CD4-positive, alpha-beta T cell (primary cell): Measurements from ENCODE around the gene ARHGEF2. TPM values are rescaled to one million over a fixed set of nuclear protein-coding genes. Genes with fewer than 3 reads are reported as not detected.

Source experiments
- ATAC-seq: fragments of 200-7000 bp; cut with Tn5 transposase; one replicate; pipeline ENCODE4 v1.10.0; 2022; ENCODE audit warnings: mild to moderate bottlenecking; ENCODE audit not compliant: poor library complexity
- CTCF ChIA-PET: fragments of 350-600 bp; sonication (Branson Sonifier 250); formaldehyde crosslinking; loops from one replicate; lab custom pipeline; 2021; ENCODE audit warnings: antibody characterized with exemption, inconsistent platforms; lab: Charles Lee
- POLR2A ChIA-PET: fragments of 350-600 bp; sonication (Branson Sonifier 250); formaldehyde crosslinking; loops from one replicate; lab custom pipeline; 2021; ENCODE audit warnings: antibody characterized with exemption, inconsistent platforms; lab: Charles Lee
- DNase-seq, 14 experiments: peaks; one replicate each; pipeline ENCODE4 v3.0.0-alpha.2; 2013 to 2020; ENCODE audit warnings: mixed read lengths in 2 of 14
- H3K27ac ChIP-seq, 2 donors: one replicate each; pipeline versions ENCODE4 v1.5.1 to v1.7.0; 2013; ENCODE audit warnings: low read length in 2 of 2, low read depth in 1 of 2, mild to moderate bottlenecking in 1 of 2
- H3K27me3 ChIP-seq, 2 experiments: 1 replicate in 1 of 2; 2 replicates in 1 of 2; pipeline versions ENCODE4 v1.6.1 to v1.7.0; 2013; ENCODE audit warnings: low read length in 2 of 2, control low read depth in 1 of 2, mild to moderate bottlenecking in 1 of 2, moderate library complexity in 1 of 2; ENCODE audit not compliant: insufficient read depth in 2 of 2, control insufficient read depth in 1 of 2
- H3K36me3 ChIP-seq: one replicate; pipeline ENCODE4 v1.6.1; 2013; ENCODE audit warnings: low read length, control low read depth; ENCODE audit not compliant: insufficient read depth
- H3K4me1 ChIP-seq: one replicate; pipeline ENCODE4 v1.6.1; 2013; ENCODE audit warnings: low read length, control low read depth; ENCODE audit not compliant: insufficient read depth
- H3K4me3 ChIP-seq: one replicate; pipeline ENCODE4 v1.5.1; 2013; ENCODE audit warnings: mild to moderate bottlenecking, low read length, moderate library complexity
- H3K9me3 ChIP-seq, 2 experiments: 1 replicate in 1 of 2; 2 replicates in 1 of 2; pipeline versions ENCODE4 v1.6.1 to v1.7.0; 2013; ENCODE audit warnings: low read length in 2 of 2, mild to moderate bottlenecking in 2 of 2, control low read depth in 1 of 2, moderate library complexity in 1 of 2; ENCODE audit not compliant: control insufficient read depth in 1 of 2, insufficient read depth in 1 of 2
- H3K27ac Mint-ChIP-seq: one replicate; pipeline ENCODE4 v1.8.0; 2020; ENCODE audit warnings: mixed read lengths
- H3K27me3 Mint-ChIP-seq: one replicate; pipeline ENCODE4 v1.8.0; 2021; ENCODE audit warnings: mixed read lengths
- H3K36me3 Mint-ChIP-seq: one replicate; pipeline ENCODE4 v1.8.0; 2021; ENCODE audit warnings: low read depth, mixed read lengths
- H3K4me1 Mint-ChIP-seq: one replicate; pipeline ENCODE4 v1.8.0; 2021; ENCODE audit warnings: low read depth, mixed read lengths
- H3K4me3 Mint-ChIP-seq: one replicate; pipeline ENCODE4 v1.8.0; 2020; ENCODE audit warnings: mild to moderate bottlenecking, mixed read lengths
- H3K9me3 Mint-ChIP-seq: one replicate; pipeline ENCODE4 v1.8.0; 2020; ENCODE audit warnings: mixed read lengths
- intact Hi-C, 2 experiments: fragments of 100-400 bp; cut with DNase I in 1 of 2; cut with micrococcal nuclease in 1 of 2; formaldehyde crosslinking; loops; one replicate each; pipeline versions ENCODE4 v1.15.1 to v1.9.0; 2023 to 2025; cut with DNase I, micrococcal nuclease
- total RNA-seq, 174 experiments: library from RNA in 2 of 174; stranded (reverse) in 2 of 174; gene quantifications; one replicate each; pipeline ENCODE4 v1.2.3 and lab custom pipeline; 2021 to 2026
- TF ChIP-seq, protein P1 (sequence below): fragments of 200-600 bp; IDR thresholded peaks from one replicate; pipeline ENCODE4 v1.8.0; 2022; ENCODE audit warnings: antibody characterized with exemption, mild to moderate bottlenecking

Gene ARHGEF2
- total RNA-seq, 2 experiments from 2014 or later = 54.8 to 62.4 TPM

DNA sequence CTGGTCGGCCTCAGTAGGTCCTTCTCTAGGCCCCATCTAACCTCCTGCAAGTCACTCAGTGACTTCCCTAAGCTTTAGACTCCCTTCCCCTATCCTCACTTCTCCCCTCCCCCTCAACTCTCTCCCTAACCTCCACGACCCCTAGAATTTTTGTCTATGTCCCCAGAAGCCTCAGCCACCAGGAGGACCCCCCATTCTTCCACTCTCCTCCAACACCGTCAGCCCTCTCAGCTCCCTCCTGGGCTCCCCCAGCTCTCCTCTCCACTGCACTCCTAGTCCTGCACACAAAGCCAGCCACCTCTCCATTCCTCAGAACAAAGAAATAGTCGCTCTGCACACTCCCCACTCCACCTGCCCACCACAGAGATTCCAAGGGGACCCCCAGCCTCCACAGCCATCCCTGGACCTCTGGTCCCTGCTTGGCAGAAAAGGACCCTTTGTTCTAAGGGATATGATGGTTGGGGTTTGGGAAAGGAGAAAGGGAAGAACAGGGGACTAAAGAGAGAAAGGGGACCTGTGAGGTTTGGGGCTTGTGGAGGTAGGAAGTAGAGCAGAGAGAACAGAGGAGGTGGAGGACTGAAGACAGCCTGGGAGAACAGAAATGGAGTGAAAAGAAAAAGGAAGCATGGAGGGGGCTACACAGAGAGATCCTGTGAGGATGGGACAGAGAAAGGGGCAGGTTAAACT lies 2.8 kb downstream of the ARHGEF2 start:
- ChIA-PET POLR2A (interaction anchor here (0.6 to 10.1 kb wide), 11 partner anchors 8 to 115 kb away, joined by 3 to 96 read pairs (median 9); partner anchors contain the start of gene KHDC4), CTCF (interaction anchor here (1.0 to 3.5 kb wide), 4 partner anchors 14 to 43 kb away, joined by 3 to 13 read pairs (median 4); partner anchors contain the start of gene KHDC4)
- Mint-ChIP-seq H3K27me3 (no peaks in the 10 kb centered on the region), H3K36me3 (peaks cover 72% of the 10 kb centered on the region), H3K4me1 (peaks cover 76% of the 10 kb centered on the region), H3K4me3 (peak overlapping the region; percentile 97), H3K27ac (peak overlapping the region; percentile 86), H3K9me3 (no peaks in the 10 kb centered on the region)
- DNase-seq (no peak), ATAC-seq (no peak)
- Histone ChIP-seq H3K27ac (peak overlapping the region; percentile 66 to 89), H3K4me1 (peaks cover 78% of the 10 kb centered on the region), H3K4me3 (peak overlapping the region; percentile 93), H3K27me3 (no peaks in the 10 kb centered on the region), H3K36me3 (peaks cover 12% of the 10 kb centered on the region), H3K9me3 (no peaks in the 10 kb centered on the region)
- intact Hi-C loops = loop anchor here in 1 of 2 experiments (2.0 to 5.0 kb wide), 2 partner anchors 41 to 118 kb away; partner anchors contain the start of genes GON4L, KHDC4 and SYT11
- TF ChIP-seq, protein P1, sequence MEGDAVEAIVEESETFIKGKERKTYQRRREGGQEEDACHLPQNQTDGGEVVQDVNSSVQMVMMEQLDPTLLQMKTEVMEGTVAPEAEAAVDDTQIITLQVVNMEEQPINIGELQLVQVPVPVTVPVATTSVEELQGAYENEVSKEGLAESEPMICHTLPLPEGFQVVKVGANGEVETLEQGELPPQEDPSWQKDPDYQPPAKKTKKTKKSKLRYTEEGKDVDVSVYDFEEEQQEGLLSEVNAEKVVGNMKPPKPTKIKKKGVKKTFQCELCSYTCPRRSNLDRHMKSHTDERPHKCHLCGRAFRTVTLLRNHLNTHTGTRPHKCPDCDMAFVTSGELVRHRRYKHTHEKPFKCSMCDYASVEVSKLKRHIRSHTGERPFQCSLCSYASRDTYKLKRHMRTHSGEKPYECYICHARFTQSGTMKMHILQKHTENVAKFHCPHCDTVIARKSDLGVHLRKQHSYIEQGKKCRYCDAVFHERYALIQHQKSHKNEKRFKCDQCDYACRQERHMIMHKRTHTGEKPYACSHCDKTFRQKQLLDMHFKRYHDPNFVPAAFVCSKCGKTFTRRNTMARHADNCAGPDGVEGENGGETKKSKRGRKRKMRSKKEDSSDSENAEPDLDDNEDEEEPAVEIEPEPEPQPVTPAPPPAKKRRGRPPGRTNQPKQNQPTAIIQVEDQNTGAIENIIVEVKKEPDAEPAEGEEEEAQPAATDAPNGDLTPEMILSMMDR = no peak

GRCh38 chr1:155974208-155975115 lies 3.9 kb downstream of the ARHGEF2 start:
- H3K27me3 Mint-ChIP-seq = no peaks in the 10 kb centered on the region
- Histone ChIP-seq H3K4me1 (peaks cover 78% of the 10 kb centered on the region), H3K9me3 (no peaks in the 10 kb centered on the region), H3K27ac (peak overlapping the region; percentile 57 to 66), H3K4me3 (peak overlapping the region; percentile 93), H3K27me3 (no peaks in the 10 kb centered on the region), H3K36me3 (peaks cover 23% of the 10 kb centered on the region)
- peak overlapping the region; percentile 97 for H3K4me3 Mint-ChIP-seq
- POLR2A ChIA-PET = interaction anchor here (1.5 to 10.1 kb wide), 5 partner anchors 7 to 42 kb away, joined by 3 to 96 read pairs (median 65); partner anchors contain the start of gene KHDC4
- no peak for DNase-seq
- peaks cover 76% of the 10 kb centered on the region for H3K4me1 Mint-ChIP-seq
- peak overlapping the region; percentile 86 for H3K27ac Mint-ChIP-seq
- no peaks in the 10 kb centered on the region for H3K9me3 Mint-ChIP-seq
- H3K36me3 Mint-ChIP-seq = peaks cover 81% of the 10 kb centered on the region
- no peak for ATAC-seq
- TF ChIP-seq, protein P1 = no peak
- CTCF ChIA-PET = interaction anchor here (1.1 to 3.5 kb wide), 4 partner anchors 10 to 36 kb away, joined by 4 to 13 read pairs (median 4); no protein-coding TSS in a partner anchor
- intact Hi-C loops = loop anchor here in 1 of 2 experiments (5.0 kb wide), 1 partner anchor 117 kb away; the partner anchor contains the start of genes GON4L and SYT11

DNA sequence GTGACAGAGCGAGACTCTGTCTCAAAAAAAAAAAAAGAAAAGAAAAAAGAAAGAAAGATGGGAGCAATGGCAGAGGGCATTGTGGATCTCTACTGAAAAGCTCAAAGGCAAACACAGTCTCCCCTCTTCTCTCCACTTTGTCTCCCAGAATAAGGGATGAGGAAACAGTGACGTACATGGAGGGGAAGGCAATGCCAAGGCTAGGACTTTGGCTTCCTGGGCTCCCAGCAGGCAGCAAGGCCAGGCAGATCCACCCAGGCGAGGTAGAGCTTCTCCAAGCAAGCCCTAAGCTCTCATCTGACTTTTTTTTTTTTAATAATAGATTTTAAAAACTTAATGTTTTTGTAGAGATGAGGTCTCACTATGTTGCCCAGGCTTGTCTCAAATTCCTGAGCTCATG lies 4.6 kb downstream of the ARHGEF2 start:
- ChIA-PET CTCF (interaction anchor here (1.1 to 1.4 kb wide), 2 partner anchors 11 to 17 kb away, joined by 4 to 5 read pairs; no protein-coding TSS in a partner anchor), POLR2A (interaction anchor here (1.5 to 10.1 kb wide), 3 partner anchors 23 to 41 kb away, joined by 3 to 92 read pairs (median 7); partner anchors contain the start of gene KHDC4)
- peaks cover 78% of the 10 kb centered on the region for H3K4me1 ChIP-seq
- peak overlapping the region; percentile 97 for H3K4me3 Mint-ChIP-seq
- intact Hi-C loops = no loop called here
- no peaks in the 10 kb centered on the region for H3K9me3 ChIP-seq
- no peaks in the 10 kb centered on the region for H3K27me3 ChIP-seq
- H3K4me1 Mint-ChIP-seq = peaks cover 79% of the 10 kb centered on the region
- H3K9me3 Mint-ChIP-seq = no peaks in the 10 kb centered on the region
- DNase-seq (no peak), ATAC-seq (no peak)
- no peaks in the 10 kb centered on the region for H3K27me3 Mint-ChIP-seq
- H3K36me3 Mint-ChIP-seq = peaks cover 81% of the 10 kb centered on the region
- H3K27ac ChIP-seq = peak overlapping the region in 1 of 2 donors; percentile 37
- peak overlapping the region; percentile 93 for H3K4me3 ChIP-seq
- TF ChIP-seq, protein P1 = no peak
- H3K27ac Mint-ChIP-seq = peak overlapping the region; percentile 86
- H3K36me3 ChIP-seq = peaks cover 30% of the 10 kb centered on the region
